Measurements from ENCODE around the gene SPINK4.

Gene SPINK4

GRCh38 chr9:33295571-33295970 is 55.6 kb downstream of the SPINK4 start:
- peak overlapping the region; percentile 74 to 100 (median 98); a peak in 21 of 22 replicates for H3K27ac ChIP-seq
- peak overlapping the region; percentile 80 to 97 (median 94) for H3K4me2 ChIP-seq
- H3K9me3 ChIP-seq (replicated peaks in 1 of 11) = peaks cover 0 to 5% (median 0%) of the 10 kb centered on the region in 11 experiments; a peak in 2 of 22 replicates
- no peak for TF ChIP-seq Cebpa-rat (IDR thresholded peaks at IDR 0.05)
- H3K4me1 ChIP-seq = peaks cover 90 to 96% (median 94%) of the 10 kb centered on the region in 10 experiments
- peaks cover 7 to 30% (median 25%) of the 10 kb centered on the region in 11 experiments; a peak in 18 of 22 replicates for H4K20me1 ChIP-seq
- H3K27me3 ChIP-seq = no peaks in the 10 kb centered on the region
- H3K36me3 ChIP-seq = peaks cover 66 to 86% (median 77%) of the 10 kb centered on the region in 11 experiments
- peak overlapping the region in 9 of 10 experiments; percentile 12 to 83 (median 58); a peak in 15 of 20 replicates for H3K4me3 ChIP-seq
- H3K9ac ChIP-seq = peak overlapping the region; percentile 62 to 97 (median 75); a peak in 20 of 22 replicates

DNA sequence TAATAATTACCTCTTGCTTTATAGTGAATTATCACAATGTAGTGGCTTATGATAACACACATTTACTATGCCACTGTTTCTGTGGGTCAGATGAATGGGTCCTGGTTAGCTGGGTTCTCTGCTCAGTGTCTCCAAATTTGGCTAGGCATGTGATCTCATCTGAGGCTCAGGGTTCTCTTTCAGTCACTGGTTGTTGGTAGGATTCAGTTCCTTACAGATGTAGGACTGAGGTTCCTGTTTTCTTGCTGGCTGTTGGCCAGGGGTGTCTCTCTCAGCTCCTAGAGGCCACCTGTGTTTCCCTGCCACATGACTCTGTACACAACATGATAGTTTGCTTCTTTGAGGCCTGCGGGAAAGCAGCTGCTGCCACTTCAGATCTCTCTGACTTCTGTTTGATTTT is 57.5 kb downstream of the SPINK4 start:
- peaks cover 72 to 90% (median 75%) of the 10 kb centered on the region in 10 experiments for H3K4me1 ChIP-seq
- H3K4me3 ChIP-seq = peak overlapping the region in 7 of 10 experiments; percentile 27 to 83 (median 59); a peak in 11 of 20 replicates
- peak overlapping the region; percentile 80 to 97 (median 94) for H3K4me2 ChIP-seq
- peaks cover 13 to 41% (median 33%) of the 10 kb centered on the region in 11 experiments; a peak in 18 of 22 replicates for H4K20me1 ChIP-seq
- peaks cover 74 to 90% (median 86%) of the 10 kb centered on the region in 11 experiments for H3K36me3 ChIP-seq
- TF ChIP-seq Cebpa-rat (IDR thresholded peaks at IDR 0.05) = no peak
- H3K9me3 ChIP-seq (replicated peaks in 1 of 11) = no peaks in the 10 kb centered on the region
- peak overlapping the region; percentile 62 to 97 (median 75); a peak in 20 of 22 replicates for H3K9ac ChIP-seq
- H3K27ac ChIP-seq = peak overlapping the region; percentile 74 to 100 (median 98)
- H3K27me3 ChIP-seq = no peaks in the 10 kb centered on the region
